LHCN-M2 (cell line): ENCODE data around the gene CCDC24. TPM values are rescaled to one million over a fixed set of nuclear protein-coding genes. Genes with fewer than 3 reads are reported as not detected.

Source experiments
- DNase-seq: peaks from one replicate; pipeline ENCODE4 v3.0.0-alpha.2; 2012; ENCODE audit warnings: low read depth
- total RNA-seq: library from RNA; depleted of rRNA; stranded (reverse); fragments of >200 nt; gene quantifications from 2 replicates; pipeline ENCODE4 v1.2.3, GENCODE V29; 2014

Gene CCDC24
- total RNA-seq, 1 experiment from 2014 or later: 5.2 TPM

GRCh38 chr1:43997295-43997999, 6.0 kb downstream of the CCDC24 start:
- DNase-seq: no peak

GRCh38 chr1:43998000-43998378, 6.6 kb downstream of the CCDC24 start:
- DNase-seq: no peak

- DNase-seq: no peak
These were observed 8.1 kb downstream of the CCDC24 start for GRCh38 chr1:43999455-43999854.

- no peak for DNase-seq
These were observed 8.8 kb downstream of the CCDC24 start for GRCh38 chr1:44000122-44000665.

GRCh38 chr1:44002165-44002564, 10.8 kb downstream of the CCDC24 start:
- no peak for DNase-seq

- no peak for DNase-seq
These were observed 11.3 kb downstream of the CCDC24 start for GRCh38 chr1:44002606-44003157.

- DNase-seq: no peak
These were observed 16.9 kb downstream of the CCDC24 start for GRCh38 chr1:44008259-44008658.

GRCh38 chr1:44010935-44011471, 19.6 kb downstream of the CCDC24 start:
- DNase-seq: no peak

- no peak for DNase-seq
These were observed 21.0 kb downstream of the CCDC24 start for GRCh38 chr1:44012404-44012803.

GRCh38 chr1:44012941-44013609, 21.7 kb downstream of the CCDC24 start:
- DNase-seq: no peak

- no peak for DNase-seq
These were observed 22.6 kb downstream of the CCDC24 start for GRCh38 chr1:44013949-44014348.

- DNase-seq: no peak
These were observed 23.1 kb downstream of the CCDC24 start for GRCh38 chr1:44014365-44015104.

- no peak for DNase-seq
These were observed 23.8 kb downstream of the CCDC24 start for GRCh38 chr1:44015206-44015605.

GRCh38 chr1:44016041-44016889, 24.9 kb downstream of the CCDC24 start:
- no peak for DNase-seq

- DNase-seq: no peak
These were observed 25.5 kb downstream of the CCDC24 start for GRCh38 chr1:44016890-44017400.

GRCh38 chr1:44019466-44019948, 28.1 kb downstream of the CCDC24 start:
- no peak for DNase-seq

GRCh38 chr1:44020464-44020863, 29.1 kb downstream of the CCDC24 start:
- DNase-seq: no peak

GRCh38 chr1:44021156-44021555, 29.8 kb downstream of the CCDC24 start:
- DNase-seq: no peak

- DNase-seq: no peak
These were observed 30.4 kb downstream of the CCDC24 start for GRCh38 chr1:44021581-44022321.
